Stimulated activated CD8-positive, alpha-beta memory T cell treated with anti-CD3 and anti-CD28 coated beads, Interleukin-15, amount 100 ng/mL, for 4 hours (primary cell): ENCODE measurements around the gene LCP1.

Experiments used
- DNase-seq, 2 donors: peaks; one replicate each; pipeline ENCODE4 v3.0.0-alpha.2; 2020; ENCODE audit warnings: low read depth in 2 of 2

The LCP1 gene

GRCh38 chr13:46101002-46101401 is 81.0 kb downstream of the LCP1 start:
- DNase-seq: no peak

GRCh38 chr13:46100191-46100815 is 81.7 kb downstream of the LCP1 start:
- no peak for DNase-seq

- no peak for DNase-seq
These were observed 84.3 kb downstream of the LCP1 start for GRCh38 chr13:46097663-46098062.

- DNase-seq: no peak
These were observed 85.0 kb downstream of the LCP1 start for GRCh38 chr13:46097015-46097414.

GRCh38 chr13:46094478-46094877 is 87.5 kb downstream of the LCP1 start:
- no peak for DNase-seq

GRCh38 chr13:46088821-46089562 is 93.0 kb downstream of the LCP1 start:
- DNase-seq: no peak

- DNase-seq: no peak
These were observed 94.5 kb downstream of the LCP1 start for GRCh38 chr13:46087481-46087880.

- no peak for DNase-seq
These were observed 95.0 kb downstream of the LCP1 start for GRCh38 chr13:46086985-46087384.

- DNase-seq: no peak
These were observed 95.5 kb downstream of the LCP1 start for GRCh38 chr13:46086421-46086922.

GRCh38 chr13:46085737-46086136 is 96.2 kb downstream of the LCP1 start:
- DNase-seq: no peak

- no peak for DNase-seq
These were observed 99.7 kb downstream of the LCP1 start for GRCh38 chr13:46082324-46082723.

GRCh38 chr13:46079770-46080169 is 102.2 kb downstream of the LCP1 start:
- DNase-seq: no peak

GRCh38 chr13:46077265-46077664 is 104.7 kb downstream of the LCP1 start:
- DNase-seq: no peak

- no peak for DNase-seq
These were observed 105.2 kb downstream of the LCP1 start for GRCh38 chr13:46076827-46077226.
